ENCODE measurements around the gene TMEM205. TPM values are rescaled to one million over a fixed set of nuclear protein-coding genes. Genes with fewer than 3 reads are reported as not detected.

The TMEM205 gene
- total and polyA plus RNA-seq, 2 of the 13 experiments (the other 11 are each of a cell fraction or from before 2014, with no cell fraction given), result 45.5 to 98.7 TPM

DNA sequence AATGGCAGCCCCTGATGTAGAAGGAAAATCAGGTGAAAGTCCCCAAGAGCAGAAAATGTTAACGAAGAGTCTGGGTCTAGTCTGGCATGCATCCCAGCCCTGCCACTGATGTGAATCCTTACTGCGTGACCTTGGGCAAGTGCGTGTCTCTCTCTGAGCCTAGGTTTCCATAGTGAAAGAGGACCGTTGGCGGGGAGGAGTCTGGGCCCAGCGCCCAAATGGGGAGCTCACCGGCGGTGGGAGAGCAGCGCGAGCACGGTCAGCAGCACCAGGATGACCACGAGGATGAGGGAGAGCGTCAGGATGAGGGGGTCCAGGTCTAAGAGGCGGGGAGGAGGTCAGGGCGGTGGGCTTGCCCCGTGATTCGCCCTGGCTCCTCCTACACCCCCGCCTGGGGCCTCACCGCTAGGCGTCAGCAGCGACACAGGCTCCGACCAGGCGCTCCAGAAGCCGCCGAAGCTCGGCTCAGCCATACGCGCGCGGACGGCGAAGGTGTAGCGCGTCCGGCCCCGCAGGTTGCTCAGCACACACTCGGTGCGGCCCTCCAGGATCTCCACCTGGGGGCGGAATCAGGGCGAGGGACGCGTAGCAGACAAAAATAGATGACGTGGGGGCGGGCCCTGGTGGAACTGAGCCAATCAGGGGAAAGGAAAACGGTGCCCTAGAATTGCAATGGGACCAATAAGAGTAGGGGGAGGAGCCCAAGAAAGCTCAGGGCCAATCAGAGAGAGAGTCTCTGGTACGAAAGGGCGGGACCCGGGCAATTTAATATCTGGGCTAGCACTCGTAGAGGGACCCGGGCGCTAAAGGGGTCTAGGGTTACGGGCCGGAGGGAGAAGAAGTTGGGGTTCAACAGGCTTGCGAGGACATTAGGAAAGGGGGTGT is 34.8 kb upstream of the TMEM205 start (continued):
- TF ChIP-seq HDAC2 (CRISPR knock-in tag; IDR thresholded peaks at IDR 0.05) (peak; percentile 37), REL (CRISPR knock-in tag; conservative IDR thresholded peaks at IDR 0.05) (peak; percentile 45; the same call in 1 of the 2 replicates), ZNF33A (CRISPR knock-in tag; IDR thresholded peaks at IDR 0.05; ENCODE audit: borderline replicate concordance) (no peak), ZNF879 (CRISPR knock-in tag; IDR thresholded peaks at IDR 0.05) (no peak), TCF12 (IDR thresholded peaks at IDR 0.05) (no peak), TCF12 (CRISPR knock-in tag; IDR thresholded peaks at IDR 0.05) (0 out of 2 replicates have a peak, but pooled peaks have one; percentile 34), ZNF251 (CRISPR knock-in tag; IDR thresholded peaks at IDR 0.05) (no peak), ZNF703 (CRISPR knock-in tag; IDR thresholded peaks at IDR 0.05; ENCODE audit: borderline replicate concordance) (no peak), TOE1 (CRISPR knock-in tag; IDR thresholded peaks at IDR 0.05) (no peak), FOXA3 (CRISPR knock-in tag; IDR thresholded peaks at IDR 0.05) (peak; percentile 37; the same call in 1 of the 2 replicates), NCOA2 (CRISPR knock-in tag; IDR thresholded peaks at IDR 0.05) (no peak)
- TF ChIP-seq, protein P1, sequence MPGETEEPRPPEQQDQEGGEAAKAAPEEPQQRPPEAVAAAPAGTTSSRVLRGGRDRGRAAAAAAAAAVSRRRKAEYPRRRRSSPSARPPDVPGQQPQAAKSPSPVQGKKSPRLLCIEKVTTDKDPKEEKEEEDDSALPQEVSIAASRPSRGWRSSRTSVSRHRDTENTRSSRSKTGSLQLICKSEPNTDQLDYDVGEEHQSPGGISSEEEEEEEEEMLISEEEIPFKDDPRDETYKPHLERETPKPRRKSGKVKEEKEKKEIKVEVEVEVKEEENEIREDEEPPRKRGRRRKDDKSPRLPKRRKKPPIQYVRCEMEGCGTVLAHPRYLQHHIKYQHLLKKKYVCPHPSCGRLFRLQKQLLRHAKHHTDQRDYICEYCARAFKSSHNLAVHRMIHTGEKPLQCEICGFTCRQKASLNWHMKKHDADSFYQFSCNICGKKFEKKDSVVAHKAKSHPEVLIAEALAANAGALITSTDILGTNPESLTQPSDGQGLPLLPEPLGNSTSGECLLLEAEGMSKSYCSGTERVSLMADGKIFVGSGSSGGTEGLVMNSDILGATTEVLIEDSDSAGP (CRISPR knock-in tag; IDR thresholded peaks at IDR 0.05; ENCODE audit: borderline replicate concordance), result peak; percentile 77; the same call in 1 of the 2 replicates
- TF ChIP-seq, protein P2, sequence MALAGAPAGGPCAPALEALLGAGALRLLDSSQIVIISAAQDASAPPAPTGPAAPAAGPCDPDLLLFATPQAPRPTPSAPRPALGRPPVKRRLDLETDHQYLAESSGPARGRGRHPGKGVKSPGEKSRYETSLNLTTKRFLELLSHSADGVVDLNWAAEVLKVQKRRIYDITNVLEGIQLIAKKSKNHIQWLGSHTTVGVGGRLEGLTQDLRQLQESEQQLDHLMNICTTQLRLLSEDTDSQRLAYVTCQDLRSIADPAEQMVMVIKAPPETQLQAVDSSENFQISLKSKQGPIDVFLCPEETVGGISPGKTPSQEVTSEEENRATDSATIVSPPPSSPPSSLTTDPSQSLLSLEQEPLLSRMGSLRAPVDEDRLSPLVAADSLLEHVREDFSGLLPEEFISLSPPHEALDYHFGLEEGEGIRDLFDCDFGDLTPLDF (CRISPR knock-in tag; IDR thresholded peaks at IDR 0.05), result no peak
- TF ChIP-seq, protein P3, sequence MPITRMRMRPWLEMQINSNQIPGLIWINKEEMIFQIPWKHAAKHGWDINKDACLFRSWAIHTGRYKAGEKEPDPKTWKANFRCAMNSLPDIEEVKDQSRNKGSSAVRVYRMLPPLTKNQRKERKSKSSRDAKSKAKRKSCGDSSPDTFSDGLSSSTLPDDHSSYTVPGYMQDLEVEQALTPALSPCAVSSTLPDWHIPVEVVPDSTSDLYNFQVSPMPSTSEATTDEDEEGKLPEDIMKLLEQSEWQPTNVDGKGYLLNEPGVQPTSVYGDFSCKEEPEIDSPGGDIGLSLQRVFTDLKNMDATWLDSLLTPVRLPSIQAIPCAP (CRISPR knock-in tag; IDR thresholded peaks at IDR 0.05; ENCODE audit: low read depth), result no peak
- TF ChIP-seq, protein P4, sequence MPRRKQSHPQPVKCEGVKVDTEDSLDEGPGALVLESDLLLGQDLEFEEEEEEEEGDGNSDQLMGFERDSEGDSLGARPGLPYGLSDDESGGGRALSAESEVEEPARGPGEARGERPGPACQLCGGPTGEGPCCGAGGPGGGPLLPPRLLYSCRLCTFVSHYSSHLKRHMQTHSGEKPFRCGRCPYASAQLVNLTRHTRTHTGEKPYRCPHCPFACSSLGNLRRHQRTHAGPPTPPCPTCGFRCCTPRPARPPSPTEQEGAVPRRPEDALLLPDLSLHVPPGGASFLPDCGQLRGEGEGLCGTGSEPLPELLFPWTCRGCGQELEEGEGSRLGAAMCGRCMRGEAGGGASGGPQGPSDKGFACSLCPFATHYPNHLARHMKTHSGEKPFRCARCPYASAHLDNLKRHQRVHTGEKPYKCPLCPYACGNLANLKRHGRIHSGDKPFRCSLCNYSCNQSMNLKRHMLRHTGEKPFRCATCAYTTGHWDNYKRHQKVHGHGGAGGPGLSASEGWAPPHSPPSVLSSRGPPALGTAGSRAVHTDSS (CRISPR knock-in tag; conservative IDR thresholded peaks at IDR 0.05), result no peak
